HCT116 (cell line): Measurements from ENCODE around the gene C8A.

Experiments used
- FOSL1 ChIP-seq: IDR thresholded peaks from 2 replicates; pipeline ENCODE4 v1.6.1; 2012; ENCODE audit warnings: low read depth
- TF ChIP-seq, protein P1 (sequence below), 3 experiments: fragments of 200-600 bp in 1 of 3; sonication (generic) in 1 of 3; IDR thresholded peaks in 2 of 3; conservative IDR thresholded peaks in 1 of 3; 2 replicates each; pipeline ENCODE4 v1.5.1; 2012 to 2017; ENCODE audit warnings: low read depth in 2 of 3, low read length in 2 of 3, antibody characterized with exemption in 1 of 3, borderline replicate concordance in 1 of 3, control low read depth in 1 of 3, mild to moderate bottlenecking in 1 of 3, mixed read lengths in 1 of 3, mixed run types in 1 of 3, moderate library complexity in 1 of 3; ENCODE audit not compliant: insufficient read depth in 1 of 3
- TF ChIP-seq, protein P2 (sequence below): IDR thresholded peaks from 2 replicates; pipeline ENCODE4 v1.6.1; 2011; ENCODE audit warnings: mild to moderate bottlenecking, low read length, moderate library complexity; ENCODE audit not compliant: insufficient replicate concordance; ENCODE audit errors: extremely low read depth

DNA sequence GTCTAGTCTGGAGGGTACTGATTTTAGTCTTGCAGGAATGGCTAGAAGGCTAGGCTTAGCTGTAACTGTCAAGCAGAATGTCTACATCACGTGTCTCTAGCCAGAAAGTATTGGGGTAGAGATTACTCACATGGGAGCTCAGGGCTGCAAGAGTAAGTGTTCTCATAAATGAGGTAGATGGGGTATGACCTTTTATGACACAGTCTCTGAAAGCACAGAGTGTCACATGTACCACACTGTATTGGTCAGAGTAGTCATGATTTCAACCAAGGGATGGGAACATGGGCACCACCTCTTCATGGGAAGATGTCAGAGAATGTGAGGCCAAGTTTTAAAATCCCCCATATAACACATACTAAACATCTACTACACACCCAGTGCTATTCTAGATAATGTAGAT, 38.3 kb upstream of the C8A start:
- no peak for TF ChIP-seq FOSL1
- TF ChIP-seq, protein P1, sequence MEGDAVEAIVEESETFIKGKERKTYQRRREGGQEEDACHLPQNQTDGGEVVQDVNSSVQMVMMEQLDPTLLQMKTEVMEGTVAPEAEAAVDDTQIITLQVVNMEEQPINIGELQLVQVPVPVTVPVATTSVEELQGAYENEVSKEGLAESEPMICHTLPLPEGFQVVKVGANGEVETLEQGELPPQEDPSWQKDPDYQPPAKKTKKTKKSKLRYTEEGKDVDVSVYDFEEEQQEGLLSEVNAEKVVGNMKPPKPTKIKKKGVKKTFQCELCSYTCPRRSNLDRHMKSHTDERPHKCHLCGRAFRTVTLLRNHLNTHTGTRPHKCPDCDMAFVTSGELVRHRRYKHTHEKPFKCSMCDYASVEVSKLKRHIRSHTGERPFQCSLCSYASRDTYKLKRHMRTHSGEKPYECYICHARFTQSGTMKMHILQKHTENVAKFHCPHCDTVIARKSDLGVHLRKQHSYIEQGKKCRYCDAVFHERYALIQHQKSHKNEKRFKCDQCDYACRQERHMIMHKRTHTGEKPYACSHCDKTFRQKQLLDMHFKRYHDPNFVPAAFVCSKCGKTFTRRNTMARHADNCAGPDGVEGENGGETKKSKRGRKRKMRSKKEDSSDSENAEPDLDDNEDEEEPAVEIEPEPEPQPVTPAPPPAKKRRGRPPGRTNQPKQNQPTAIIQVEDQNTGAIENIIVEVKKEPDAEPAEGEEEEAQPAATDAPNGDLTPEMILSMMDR (IDR thresholded peaks at IDR 0.05 in 2 of 3, conservative IDR thresholded peaks at IDR 0.05 in 1 of 3; ENCODE audit: borderline replicate concordance in 1 of 3, insufficient read depth in 1 of 3, low read depth in 2 of 3, low read length in 2 of 3): no peak
- TF ChIP-seq, protein P2, sequence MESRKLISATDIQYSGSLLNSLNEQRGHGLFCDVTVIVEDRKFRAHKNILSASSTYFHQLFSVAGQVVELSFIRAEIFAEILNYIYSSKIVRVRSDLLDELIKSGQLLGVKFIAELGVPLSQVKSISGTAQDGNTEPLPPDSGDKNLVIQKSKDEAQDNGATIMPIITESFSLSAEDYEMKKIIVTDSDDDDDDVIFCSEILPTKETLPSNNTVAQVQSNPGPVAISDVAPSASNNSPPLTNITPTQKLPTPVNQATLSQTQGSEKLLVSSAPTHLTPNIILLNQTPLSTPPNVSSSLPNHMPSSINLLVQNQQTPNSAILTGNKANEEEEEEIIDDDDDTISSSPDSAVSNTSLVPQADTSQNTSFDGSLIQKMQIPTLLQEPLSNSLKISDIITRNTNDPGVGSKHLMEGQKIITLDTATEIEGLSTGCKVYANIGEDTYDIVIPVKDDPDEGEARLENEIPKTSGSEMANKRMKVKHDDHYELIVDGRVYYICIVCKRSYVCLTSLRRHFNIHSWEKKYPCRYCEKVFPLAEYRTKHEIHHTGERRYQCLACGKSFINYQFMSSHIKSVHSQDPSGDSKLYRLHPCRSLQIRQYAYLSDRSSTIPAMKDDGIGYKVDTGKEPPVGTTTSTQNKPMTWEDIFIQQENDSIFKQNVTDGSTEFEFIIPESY: no peak
